Jurkat, Clone E6-1 (cell line): Measurements from ENCODE around the gene DMWD. TPM values are rescaled to one million over a fixed set of nuclear protein-coding genes. Genes with fewer than 3 reads are reported as not detected.

Experiments
- DNase-seq: peaks from one replicate; pipeline ENCODE4 v3.0.0-alpha.2; 2011; ENCODE audit warnings: low read depth, low spot score
- H3K4me3 ChIP-seq: 2 replicates; pipeline ENCODE4 v1.5.1; 2011; ENCODE audit warnings: mild to moderate bottlenecking, low read length, control low read depth, moderate library complexity
- polyA plus RNA-seq: library from polyadenylated mRNA; unstranded; fragments of >200 nt; gene quantifications from one replicate; pipeline ENCODE4 v1.2.1, GENCODE V29; 2012; ENCODE audit warnings: missing spikeins; ENCODE audit not compliant: insufficient read length, insufficient read depth

DMWD gene, protein sequence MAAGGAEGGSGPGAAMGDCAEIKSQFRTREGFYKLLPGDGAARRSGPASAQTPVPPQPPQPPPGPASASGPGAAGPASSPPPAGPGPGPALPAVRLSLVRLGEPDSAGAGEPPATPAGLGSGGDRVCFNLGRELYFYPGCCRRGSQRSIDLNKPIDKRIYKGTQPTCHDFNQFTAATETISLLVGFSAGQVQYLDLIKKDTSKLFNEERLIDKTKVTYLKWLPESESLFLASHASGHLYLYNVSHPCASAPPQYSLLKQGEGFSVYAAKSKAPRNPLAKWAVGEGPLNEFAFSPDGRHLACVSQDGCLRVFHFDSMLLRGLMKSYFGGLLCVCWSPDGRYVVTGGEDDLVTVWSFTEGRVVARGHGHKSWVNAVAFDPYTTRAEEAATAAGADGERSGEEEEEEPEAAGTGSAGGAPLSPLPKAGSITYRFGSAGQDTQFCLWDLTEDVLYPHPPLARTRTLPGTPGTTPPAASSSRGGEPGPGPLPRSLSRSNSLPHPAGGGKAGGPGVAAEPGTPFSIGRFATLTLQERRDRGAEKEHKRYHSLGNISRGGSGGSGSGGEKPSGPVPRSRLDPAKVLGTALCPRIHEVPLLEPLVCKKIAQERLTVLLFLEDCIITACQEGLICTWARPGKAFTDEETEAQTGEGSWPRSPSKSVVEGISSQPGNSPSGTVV
- polyA plus RNA-seq: 13.4 TPM

DNA sequence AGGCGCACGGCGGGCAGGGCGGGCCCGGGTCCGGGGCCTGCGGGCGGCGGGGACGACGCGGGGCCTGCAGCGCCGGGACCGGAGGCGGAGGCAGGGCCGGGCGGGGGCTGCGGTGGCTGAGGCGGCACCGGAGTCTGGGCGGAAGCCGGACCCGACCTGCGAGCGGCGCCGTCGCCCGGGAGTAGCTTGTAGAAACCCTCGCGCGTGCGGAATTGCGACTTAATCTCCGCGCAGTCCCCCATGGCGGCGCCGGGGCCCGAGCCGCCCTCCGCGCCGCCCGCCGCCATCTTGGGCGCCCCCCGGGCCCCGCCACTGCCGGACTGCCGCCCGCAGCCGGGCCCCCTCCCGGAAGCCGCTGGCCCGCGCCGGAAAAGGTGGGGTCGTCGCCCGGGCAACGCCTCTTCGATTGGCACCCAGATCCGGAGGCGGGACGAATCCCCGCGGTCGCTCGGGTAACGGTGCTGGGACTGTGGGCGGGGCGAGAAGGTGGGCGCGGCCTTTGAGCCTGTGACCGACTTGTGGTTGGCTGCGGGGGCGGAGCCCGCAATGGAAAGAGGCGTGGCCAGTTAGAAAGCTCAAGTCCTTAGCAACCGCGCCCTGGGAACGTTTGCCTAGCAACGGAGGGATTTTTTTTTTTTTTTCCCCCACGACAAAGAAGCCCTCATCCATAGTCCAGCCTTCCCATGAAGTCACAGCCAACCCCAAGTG lies at the start of gene DMWD:
Gene DMWD, minus strand, starts transcription at position 376 of the 708 bp plus-strand sequence. Its CDS starts 89 bp downstream, at position 287.
- DNase-seq: peak; percentile 96
- H3K4me3 ChIP-seq: peak within 1 kb of the TSS; percentile 66

GRCh38 chr19:45842198-45842597 lies 49.6 kb upstream of the DMWD start:
- no peak for DNase-seq
- H3K4me3 ChIP-seq: no peak overlapping the region

DNA sequence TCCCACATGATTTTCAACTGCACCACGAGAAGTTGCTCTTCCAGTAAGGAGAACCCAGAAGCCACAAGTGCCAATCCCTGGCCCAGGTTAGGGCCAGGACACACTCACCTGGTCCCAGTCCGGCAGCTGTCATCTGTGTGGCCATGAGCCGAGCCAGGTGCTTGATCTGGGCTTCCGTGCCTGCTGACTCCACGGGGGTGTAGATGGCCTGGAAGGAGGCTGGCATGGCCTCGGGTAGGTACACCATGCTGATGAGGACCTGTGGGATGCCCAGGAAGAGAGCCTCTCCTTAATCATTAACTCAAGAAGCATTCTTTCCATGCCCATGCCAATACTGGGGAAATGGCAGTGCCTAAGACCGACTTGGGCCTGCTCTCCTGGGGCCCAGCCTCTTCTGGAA lies 42.3 kb upstream of the DMWD start:
- H3K4me3 ChIP-seq: no peak overlapping the region
- DNase-seq: no peak

GRCh38 chr19:45828945-45829344 lies 36.3 kb upstream of the DMWD start:
- no peak overlapping the region for H3K4me3 ChIP-seq
- no peak for DNase-seq

DNA sequence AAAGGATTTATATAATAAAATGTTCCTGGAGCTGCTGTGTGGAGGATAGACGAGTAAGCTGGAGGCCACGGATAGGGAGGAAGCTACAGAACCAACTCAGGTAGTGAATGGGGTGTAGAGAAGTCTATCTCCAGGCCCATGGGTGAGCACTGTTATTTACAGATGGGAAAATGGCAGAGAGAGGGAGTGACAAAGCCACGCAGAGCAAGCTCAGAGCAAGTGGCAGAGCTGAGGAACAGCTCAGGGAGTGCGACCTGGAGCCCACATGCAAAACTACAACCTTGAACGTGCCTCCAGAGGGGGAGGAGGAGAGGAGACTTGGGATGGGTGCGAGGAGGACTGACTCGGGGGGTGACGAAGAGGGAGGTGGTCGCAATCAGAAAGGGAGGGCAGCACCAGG lies 35.9 kb upstream of the DMWD start:
- no peak overlapping the region for H3K4me3 ChIP-seq
- no peak for DNase-seq

DNA sequence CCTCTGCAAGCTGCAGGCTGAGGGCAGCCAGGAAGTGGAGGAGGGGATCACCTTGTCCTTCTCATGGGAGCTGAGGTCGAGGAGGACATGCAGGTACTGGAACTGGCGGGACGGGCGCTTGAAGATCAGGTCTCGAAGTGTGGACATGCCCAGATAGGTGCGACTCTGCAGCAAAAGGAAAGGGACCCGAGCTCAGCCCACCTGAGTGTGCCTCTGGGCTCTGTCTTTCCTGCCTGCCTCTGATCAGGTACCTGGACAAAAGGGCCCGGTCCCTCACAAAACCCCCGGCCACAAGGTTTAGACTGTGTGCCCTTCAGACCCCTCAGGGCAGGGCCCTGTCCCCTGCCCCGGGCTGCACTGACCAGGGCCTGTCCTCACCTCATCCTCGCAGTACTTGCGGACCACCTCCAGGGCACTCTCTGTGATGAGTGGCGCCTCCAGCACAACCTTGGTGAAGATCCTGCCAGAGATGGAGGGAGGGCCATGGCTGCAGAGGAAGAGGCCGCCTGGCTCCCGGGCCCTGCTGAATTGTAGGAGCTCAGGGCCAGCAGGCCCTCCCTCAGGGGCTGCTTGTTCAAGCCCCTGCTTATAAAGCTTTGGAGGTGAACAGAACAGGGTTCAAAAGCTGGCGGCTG lies 34.9 kb upstream of the DMWD start:
- H3K4me3 ChIP-seq: no peak overlapping the region
- DNase-seq: no peak

GRCh38 chr19:45826934-45827333 lies 34.3 kb upstream of the DMWD start:
- DNase-seq: no peak
- no peak overlapping the region for H3K4me3 ChIP-seq

DNA sequence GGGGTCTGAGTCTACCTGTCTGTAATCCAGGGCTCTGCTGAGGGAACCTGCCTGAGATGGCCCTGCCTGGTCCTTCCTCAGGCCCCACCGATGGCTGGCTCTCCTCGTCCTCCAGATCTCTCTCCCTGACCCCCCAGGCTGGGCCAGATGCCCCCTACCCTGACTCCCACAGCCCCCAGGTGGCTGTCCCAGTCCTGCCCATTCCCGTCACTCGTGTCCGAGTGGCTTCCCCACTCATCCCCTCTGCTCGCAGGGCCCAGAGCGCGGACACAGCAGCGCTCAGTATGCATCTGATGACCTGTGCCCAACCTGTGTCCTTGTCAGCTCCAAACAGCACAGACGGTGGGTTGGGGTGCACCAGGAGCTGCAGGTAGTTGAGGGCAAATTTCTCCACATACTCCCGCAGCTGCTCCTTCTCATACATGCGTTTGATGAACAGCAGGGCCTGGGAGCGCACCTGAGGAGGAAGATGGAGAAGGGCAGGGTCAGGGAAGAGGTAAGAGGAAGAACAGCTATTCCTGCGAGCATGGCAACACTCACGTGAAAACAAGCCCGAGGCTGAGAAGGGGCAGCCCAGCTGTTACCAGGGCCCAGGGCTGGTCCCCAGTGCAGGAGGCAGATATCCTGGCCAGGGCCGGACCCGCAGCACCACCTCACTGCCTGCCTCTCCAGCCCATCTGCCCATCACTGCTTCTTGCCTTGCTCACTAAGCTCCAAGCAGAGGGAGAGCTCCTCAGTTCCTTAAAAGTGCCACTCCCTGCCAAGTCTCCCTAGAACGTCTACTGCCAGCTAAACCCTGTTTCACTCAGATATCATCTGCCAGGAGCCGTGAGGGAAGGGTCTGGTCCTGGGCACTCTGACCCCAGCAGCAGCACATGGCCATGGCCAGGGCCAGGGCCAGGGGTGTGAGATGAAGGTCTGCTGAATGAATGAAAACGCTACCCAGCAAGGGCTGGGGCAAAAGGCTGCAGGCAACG lies 33.6 kb upstream of the DMWD start:
- no peak for DNase-seq
- H3K4me3 ChIP-seq: no peak overlapping the region

- H3K4me3 ChIP-seq: no peak overlapping the region
- no peak for DNase-seq
These were observed 32.6 kb upstream of the DMWD start for GRCh38 chr19:45825263-45825605.

DNA sequence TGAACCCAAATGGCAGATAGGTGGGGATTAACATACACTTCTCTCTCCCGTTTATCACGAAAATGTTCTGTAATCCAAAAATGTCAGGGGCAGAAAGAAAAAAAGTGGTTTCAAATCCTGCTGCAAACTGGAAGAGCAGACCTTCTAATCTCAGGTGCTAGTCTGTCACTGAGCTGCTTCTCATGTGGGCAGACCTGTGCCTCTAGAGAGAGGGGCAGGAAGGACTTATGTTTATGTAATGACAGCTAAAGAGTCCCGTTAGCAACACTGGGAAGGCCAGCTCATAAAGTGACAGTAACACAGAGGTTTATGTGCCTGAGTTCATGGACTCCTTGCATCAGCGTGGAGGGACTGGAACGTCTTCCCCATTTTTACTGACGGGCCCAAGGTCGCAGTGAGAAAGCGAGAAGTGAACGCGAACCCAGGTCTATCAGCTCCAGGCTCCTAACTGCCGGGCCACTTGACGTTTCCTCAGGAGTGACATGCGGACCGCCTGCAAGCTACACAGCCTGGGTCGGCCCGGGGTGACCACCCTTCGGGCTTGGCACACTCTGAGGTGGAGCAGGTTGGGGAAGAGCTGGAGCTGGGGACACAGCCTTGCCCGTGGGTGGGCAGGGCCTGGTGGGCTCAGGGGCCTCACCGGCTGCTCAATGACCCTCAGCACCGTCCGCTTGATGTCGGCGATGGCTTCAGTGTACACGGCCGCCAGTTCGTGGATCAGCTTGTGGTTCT lies 32.1 kb upstream of the DMWD start:
- H3K4me3 ChIP-seq: peak overlapping the region; percentile 32
- peak; percentile 66 for DNase-seq

- DNase-seq: peak; percentile 85
- H3K4me3 ChIP-seq: peak overlapping the region; percentile 32
These were observed 31.4 kb upstream of the DMWD start for GRCh38 chr19:45824041-45824471.

- DNase-seq: no peak
- H3K4me3 ChIP-seq: no peak overlapping the region
These were observed 30.5 kb upstream of the DMWD start for GRCh38 chr19:45823182-45823581.

DNA sequence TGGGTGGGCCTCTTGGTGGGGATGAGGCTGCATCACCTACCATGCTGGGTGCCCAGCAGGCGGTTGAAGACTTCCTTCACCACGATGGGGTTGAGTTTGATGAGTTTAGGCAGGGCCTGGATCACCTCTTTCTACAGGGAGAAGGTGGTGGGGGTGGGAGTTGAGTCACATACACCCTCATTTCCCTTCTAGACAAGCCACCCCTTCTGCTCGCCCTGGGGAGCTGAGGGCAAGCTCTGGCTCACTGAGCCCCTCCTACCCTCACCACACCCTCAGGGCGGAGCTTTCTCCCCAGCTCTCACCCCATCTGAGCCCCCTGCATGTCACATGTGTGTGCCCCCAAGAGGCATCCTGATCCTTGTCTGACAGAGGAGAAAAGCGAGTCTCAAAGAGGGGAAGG lies 30.1 kb upstream of the DMWD start:
- no peak overlapping the region for H3K4me3 ChIP-seq
- no peak for DNase-seq

DNA sequence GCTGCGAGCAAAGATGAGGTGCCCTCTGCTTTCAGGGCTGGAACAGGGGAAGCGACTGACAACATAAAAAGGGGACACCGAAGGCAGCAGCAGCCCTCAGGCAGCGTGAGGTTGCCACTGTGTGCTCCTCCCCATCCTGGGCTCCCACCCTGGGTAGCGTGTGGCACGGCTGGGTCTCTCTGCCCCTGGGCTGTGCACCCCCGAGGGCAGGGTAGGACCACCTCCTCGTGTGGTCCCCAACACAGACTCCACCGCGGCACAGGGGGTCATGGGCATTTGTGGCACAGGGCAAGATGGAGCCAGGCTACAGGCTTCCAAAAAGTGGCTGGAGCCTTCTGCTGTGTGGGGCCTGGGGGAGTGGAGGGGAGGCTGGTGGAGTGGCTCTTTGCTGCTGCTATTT lies 28.9 kb upstream of the DMWD start:
- DNase-seq: no peak
- no peak overlapping the region for H3K4me3 ChIP-seq

GRCh38 chr19:45821103-45821521 lies 28.5 kb upstream of the DMWD start:
- no peak for DNase-seq
- H3K4me3 ChIP-seq: no peak overlapping the region

- H3K4me3 ChIP-seq: no peak overlapping the region
- no peak for DNase-seq
These were observed 27.9 kb upstream of the DMWD start for GRCh38 chr19:45820413-45821102.

DNA sequence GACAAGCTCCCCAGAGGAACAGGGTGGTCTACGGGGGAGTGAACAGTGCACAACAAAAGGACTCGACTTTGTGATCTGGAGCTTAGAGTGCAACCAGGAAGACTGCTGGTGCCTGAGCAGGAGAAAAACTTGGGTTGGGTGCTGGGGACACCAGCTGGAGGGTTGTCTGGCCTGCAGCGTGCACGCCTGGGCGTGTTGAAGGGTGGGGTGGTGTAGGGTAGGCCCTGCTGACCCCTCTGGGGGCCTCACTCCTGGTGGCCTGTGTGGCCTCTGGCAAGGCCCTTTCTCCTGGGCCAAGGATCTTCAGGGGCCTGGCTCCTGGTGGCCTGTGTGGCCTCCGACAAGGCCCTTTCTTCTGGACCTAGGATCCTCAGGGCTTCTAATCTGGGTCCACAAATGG lies 27.1 kb upstream of the DMWD start:
- DNase-seq: no peak
- H3K4me3 ChIP-seq: no peak overlapping the region
